Upper lobe of right lung (tissue), 1 donor: ENCODE data around the gene CDK4. TPM values are rescaled to one million over a fixed set of nuclear protein-coding genes. Genes with fewer than 3 reads are reported as not detected.

Experiments
- ATAC-seq: fragments of 200-7000 bp; cut with Tn5 transposase; one replicate; pipeline ENCODE4 v1.9.1; 2020; ENCODE audit warnings: mild to moderate bottlenecking, moderate library complexity
- DNase-seq: peaks from one replicate; pipeline ENCODE4 v3.0.0-alpha.2; 2020
- H3K27ac ChIP-seq: fragments of 200-600 bp; one replicate; pipeline ENCODE4 v1.8.0; 2022
- H3K27me3 ChIP-seq: fragments of 200-600 bp; one replicate; pipeline ENCODE4 v1.8.0; 2022; ENCODE audit warnings: mild to moderate bottlenecking
- H3K36me3 ChIP-seq: fragments of 200-600 bp; one replicate; pipeline ENCODE4 v1.8.0; 2022
- H3K4me1 ChIP-seq: fragments of 200-600 bp; one replicate; pipeline ENCODE4 v1.8.0; 2022
- H3K4me3 ChIP-seq: fragments of 200-600 bp; one replicate; pipeline ENCODE4 v1.8.0; 2022; ENCODE audit warnings: mild to moderate bottlenecking
- H3K9me3 ChIP-seq: fragments of 200-600 bp; one replicate; pipeline ENCODE4 v1.8.0; 2022
- intact Hi-C: fragments of 100-400 bp; cut with DNase I; formaldehyde crosslinking; loops from one replicate; pipeline ENCODE4 v1.11.0; 2022
- total RNA-seq: library from RNA; stranded (reverse); fragmentation: NEBNext Ultra II Directional; extraction: Animal tissue kit (Norgen Biotek cat#: 25700); gene quantifications from one replicate; pipeline ENCODE4 v1.2.1, GENCODE V29; 2021
- TF ChIP-seq, protein P1 (sequence below): fragments of 200-600 bp; IDR thresholded peaks from one replicate; pipeline ENCODE4 v1.8.0; 2022; ENCODE audit warnings: antibody characterized with exemption
- donor health status: DM: no; HTN: yes; CAD: no; lungs with severe emphysema.

CDK4 gene
- total RNA-seq, 1 donor from 2014 or later, result 77.6 TPM

- TF ChIP-seq, protein P1, sequence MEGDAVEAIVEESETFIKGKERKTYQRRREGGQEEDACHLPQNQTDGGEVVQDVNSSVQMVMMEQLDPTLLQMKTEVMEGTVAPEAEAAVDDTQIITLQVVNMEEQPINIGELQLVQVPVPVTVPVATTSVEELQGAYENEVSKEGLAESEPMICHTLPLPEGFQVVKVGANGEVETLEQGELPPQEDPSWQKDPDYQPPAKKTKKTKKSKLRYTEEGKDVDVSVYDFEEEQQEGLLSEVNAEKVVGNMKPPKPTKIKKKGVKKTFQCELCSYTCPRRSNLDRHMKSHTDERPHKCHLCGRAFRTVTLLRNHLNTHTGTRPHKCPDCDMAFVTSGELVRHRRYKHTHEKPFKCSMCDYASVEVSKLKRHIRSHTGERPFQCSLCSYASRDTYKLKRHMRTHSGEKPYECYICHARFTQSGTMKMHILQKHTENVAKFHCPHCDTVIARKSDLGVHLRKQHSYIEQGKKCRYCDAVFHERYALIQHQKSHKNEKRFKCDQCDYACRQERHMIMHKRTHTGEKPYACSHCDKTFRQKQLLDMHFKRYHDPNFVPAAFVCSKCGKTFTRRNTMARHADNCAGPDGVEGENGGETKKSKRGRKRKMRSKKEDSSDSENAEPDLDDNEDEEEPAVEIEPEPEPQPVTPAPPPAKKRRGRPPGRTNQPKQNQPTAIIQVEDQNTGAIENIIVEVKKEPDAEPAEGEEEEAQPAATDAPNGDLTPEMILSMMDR, result no peak
- no peak for DNase-seq
- Histone ChIP-seq H3K27me3 (no peaks in the 10 kb centered on the region), H3K27ac (no peak overlapping the region), H3K4me1 (peaks cover 6% of the 10 kb centered on the region), H3K9me3 (no peaks in the 10 kb centered on the region), H3K4me3 (no peak overlapping the region), H3K36me3 (peaks cover 79% of the 10 kb centered on the region)
- ATAC-seq, result no peak
- intact Hi-C loops, result no loop called here
These were observed 41.8 kb upstream of the CDK4 start for GRCh38 chr12:57793920-57794319.

DNA sequence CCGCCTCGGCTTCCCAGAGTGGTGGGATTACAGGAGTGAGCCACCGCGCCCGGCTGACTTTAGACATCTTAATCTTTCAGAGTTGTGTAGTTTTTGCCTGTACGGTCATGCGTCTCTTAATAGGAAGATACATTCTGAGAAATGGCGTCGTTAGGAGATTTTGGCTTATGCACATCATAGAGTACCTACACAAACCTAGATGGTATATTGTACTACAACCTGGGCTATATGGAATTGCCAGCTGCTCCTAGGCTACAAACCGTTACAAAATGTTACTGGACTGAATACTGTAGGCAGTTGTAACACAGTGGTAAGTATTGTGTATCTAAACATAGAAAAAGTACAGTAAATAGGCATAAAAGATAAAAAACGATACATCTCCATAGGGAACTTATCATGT is 31.8 kb upstream of the CDK4 start:
- no peak for DNase-seq
- TF ChIP-seq, protein P1, result no peak
- peaks cover 42% of the 10 kb centered on the region for H3K36me3 ChIP-seq
- intact Hi-C loops, result no loop called here
- H3K9me3 ChIP-seq, result no peaks in the 10 kb centered on the region
- peaks cover 18% of the 10 kb centered on the region for H3K4me1 ChIP-seq
- ATAC-seq, result no peak
- peak overlapping the region; percentile 95 for H3K4me3 ChIP-seq
- no peaks in the 10 kb centered on the region for H3K27me3 ChIP-seq
- H3K27ac ChIP-seq, result no peak overlapping the region

DNA sequence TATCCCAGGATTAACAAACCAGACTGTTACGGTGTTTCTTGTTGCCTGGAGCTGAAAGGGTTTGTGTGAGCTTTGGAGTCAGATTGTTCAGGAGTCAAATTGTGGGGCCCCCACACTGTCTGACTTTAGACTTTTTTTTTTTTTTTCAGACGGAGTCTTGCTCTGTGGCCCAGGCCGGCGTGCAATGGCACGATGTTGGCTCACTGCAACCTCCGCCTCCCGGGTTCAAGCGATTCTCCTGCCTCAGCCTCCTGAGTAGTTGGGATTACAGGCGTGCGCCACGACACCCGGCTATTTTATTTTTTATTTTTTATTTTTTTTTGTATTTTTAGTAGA is 31.3 kb upstream of the CDK4 start:
- no peaks in the 10 kb centered on the region for H3K9me3 ChIP-seq
- H3K36me3 ChIP-seq, result peaks cover 39% of the 10 kb centered on the region
- peaks cover 18% of the 10 kb centered on the region for H3K4me1 ChIP-seq
- intact Hi-C loops, result no loop called here
- no peaks in the 10 kb centered on the region for H3K27me3 ChIP-seq
- H3K27ac ChIP-seq, result peak overlapping the region; percentile 74
- TF ChIP-seq, protein P1, result no peak
- peak overlapping the region; percentile 95 for H3K4me3 ChIP-seq
- no peak for ATAC-seq
- DNase-seq, result no peak

DNA sequence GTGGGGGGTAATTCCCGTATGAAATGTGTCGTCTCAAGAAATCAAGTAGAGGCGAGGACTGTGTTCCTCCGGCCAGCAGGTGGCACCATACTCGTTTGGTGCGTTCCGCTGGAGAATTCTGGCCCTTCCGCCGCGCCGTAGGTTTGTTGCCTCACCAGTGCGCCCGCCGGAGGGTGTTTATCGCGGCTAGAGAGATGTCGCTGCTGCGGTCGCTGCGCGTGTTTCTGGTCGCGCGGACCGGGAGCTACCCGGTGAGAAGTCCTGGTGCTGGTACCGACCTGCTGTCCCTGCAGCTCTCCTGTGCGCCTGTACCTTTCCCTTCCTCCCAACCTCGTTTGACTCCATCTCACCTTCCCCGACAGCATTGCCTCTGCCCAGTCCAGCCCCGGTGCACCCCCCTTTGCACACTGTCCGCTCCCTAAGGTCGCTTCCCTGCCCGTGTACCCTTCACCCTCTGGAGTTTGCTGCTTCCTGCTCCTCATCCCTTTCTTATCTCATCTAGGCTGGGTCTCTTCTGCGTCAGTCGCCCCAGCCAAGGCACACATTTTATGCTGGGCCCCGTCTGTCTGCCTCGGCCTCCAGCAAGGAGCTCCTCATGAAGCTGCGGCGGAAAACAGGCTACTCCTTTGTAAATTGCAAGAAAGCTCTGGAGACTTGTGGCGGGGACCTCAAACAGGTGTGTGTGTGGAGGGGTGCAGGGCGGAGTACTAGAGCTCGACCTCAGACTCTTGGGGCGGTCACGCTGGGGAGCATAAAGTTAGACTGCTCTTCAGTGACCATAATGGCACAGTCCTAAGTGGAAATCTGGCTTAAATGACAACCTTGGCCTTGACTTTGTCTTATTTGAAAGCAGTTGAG is 30.7 kb upstream of the CDK4 start, which contains the start of gene TSFM:
TSS of gene TSFM (plus strand) at position 180 of the 858 bp plus-strand sequence. CDS start at position 195, 15 bp downstream.
- Histone ChIP-seq H3K4me1 (peaks cover 18% of the 10 kb centered on the region), H3K9me3 (no peaks in the 10 kb centered on the region), H3K4me3 (peak within 1 kb of the TSS; percentile 95), H3K36me3 (peaks cover 33% of the 10 kb centered on the region), H3K27ac (peak within 1 kb of the TSS; percentile 74), H3K27me3 (no peaks in the 10 kb centered on the region)
- DNase-seq, result peak; percentile 98
- intact Hi-C loops, result no loop called here
- TF ChIP-seq, protein P1, result peak; percentile 92
- peak; percentile 99 for ATAC-seq

DNA sequence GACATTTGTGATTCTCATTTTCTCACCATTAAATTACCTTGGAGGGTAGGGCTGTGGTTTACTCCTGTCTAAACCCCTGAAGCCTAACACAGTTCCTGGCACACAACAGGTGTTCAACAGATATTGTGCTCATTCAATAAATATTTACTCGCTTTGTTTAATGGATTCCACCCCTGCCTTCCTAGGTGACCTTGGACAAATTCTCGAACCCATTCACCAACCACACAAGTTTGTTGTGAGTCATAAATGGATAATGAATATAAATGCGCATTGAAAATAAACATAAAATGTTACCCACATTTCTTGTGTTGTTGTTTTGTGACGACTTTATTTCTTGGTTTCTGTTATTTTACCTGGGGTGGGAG is 30.1 kb upstream of the CDK4 start:
- TF ChIP-seq, protein P1, result no peak
- intact Hi-C loops, result no loop called here

More for the DNA sequence above, 30.1 kb upstream of the CDK4 start:
- Histone ChIP-seq H3K27ac (peak overlapping the region; percentile 74), H3K4me1 (peaks cover 18% of the 10 kb centered on the region), H3K9me3 (no peaks in the 10 kb centered on the region), H3K4me3 (peak overlapping the region; percentile 95), H3K27me3 (no peaks in the 10 kb centered on the region), H3K36me3 (peaks cover 27% of the 10 kb centered on the region)
- ATAC-seq (no peak), DNase-seq (no peak)
